Stimulated activated CD4-positive, alpha-beta T cell treated with anti-CD3 and anti-CD28 coated beads, Interleukin-12 subunit alpha, Interleukin-12 subunit beta, amount 100 ng/mL, for 4 hours (primary cell): ENCODE measurements around the gene GIMAP1.
A peak's percentile ranks its signal among the peaks of the same experiment; 100 is the strongest.

Source experiments
- DNase-seq: peaks from one replicate; pipeline ENCODE4 v3.0.0-alpha.2; 2020

The GIMAP1 gene

DNA sequence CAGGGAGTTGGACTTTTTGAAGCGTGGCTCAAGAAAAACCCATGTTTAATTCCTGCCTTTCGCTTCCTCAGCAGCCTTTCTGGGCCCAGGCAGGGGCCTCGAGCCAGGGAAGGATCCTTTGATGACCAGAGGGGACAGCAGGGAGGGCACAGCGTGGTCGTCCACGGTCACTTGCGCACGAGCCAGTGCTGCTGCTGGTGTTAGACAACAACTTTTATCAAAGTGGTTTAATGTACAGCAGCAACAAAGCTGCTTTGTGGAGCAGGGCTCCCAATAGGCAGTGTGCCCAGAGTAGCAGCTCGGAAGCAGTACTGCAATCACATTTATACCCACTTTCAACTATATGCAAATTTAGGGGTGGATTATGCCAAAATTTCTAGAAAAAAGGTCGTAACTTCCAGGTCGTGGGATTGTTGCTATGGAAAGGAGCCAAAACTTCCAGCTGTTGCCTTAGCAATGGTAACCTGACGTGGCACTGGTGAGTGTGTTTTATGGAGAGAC is 6.1 kb downstream of the GIMAP1 start:
- no peak for DNase-seq

GRCh38 chr7:150723467-150723866 is 7.1 kb downstream of the GIMAP1 start:
- DNase-seq, result no peak

DNA sequence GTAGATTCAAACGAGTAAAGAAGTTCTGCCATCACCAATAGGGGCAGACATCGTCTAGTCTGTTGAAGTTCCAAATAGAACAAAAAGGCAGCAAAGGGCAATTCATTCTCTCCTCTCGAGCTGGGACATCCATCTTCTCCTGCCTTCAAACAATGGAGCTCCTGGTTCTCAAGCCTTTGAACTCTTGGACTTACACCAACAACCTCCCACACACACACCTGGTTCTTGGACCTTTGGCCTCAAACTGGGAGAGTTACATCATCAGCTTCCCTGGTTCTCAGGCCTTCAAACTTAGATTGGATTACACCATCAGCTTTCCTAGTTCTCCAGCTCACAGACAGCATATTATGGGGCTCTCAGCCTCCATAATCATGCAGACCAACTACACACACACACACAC is 11.0 kb downstream of the GIMAP1 start:
- no peak for DNase-seq

DNA sequence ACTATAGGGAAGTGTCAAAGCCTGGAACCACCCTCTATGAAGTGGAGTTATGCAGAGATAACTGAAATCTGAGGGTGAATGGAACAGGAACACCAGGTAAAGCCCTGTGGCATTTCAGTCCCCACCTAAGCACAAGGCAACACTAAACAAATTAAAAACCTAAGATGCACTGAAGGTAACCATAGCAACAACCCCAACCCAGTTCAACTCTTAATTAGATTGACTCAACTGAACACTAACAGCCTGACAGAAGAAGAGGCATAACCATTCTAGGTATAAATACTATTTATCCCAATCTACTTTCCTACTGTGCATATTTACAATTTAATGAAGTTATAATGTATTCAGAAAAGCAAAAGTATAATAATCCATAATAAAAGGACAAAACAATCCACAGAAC is 11.6 kb downstream of the GIMAP1 start:
- no peak for DNase-seq

DNA sequence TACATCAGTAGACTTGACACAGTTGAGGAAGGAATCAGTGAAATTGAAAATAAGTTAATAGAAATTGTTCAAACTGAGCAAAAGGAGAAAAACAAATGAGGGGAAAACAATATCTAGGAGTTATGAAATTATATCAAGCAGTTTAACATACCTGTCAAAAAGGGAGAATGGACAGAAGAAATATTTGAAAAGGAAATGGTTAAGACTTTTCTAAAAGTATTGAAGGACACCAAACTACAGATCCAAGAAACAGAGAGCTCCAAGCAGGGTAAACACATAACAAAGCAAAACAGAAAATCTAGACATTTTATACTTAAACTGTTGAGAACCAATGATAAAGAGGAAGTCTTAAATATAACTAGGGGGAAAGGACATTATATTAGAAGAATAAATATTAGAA is 12.2 kb downstream of the GIMAP1 start:
- no peak for DNase-seq

GRCh38 chr7:150731916-150732315 is 15.5 kb downstream of the GIMAP1 start:
- DNase-seq, result no peak

GRCh38 chr7:150732786-150733481 is 16.5 kb downstream of the GIMAP1 start:
- no peak for DNase-seq

DNA sequence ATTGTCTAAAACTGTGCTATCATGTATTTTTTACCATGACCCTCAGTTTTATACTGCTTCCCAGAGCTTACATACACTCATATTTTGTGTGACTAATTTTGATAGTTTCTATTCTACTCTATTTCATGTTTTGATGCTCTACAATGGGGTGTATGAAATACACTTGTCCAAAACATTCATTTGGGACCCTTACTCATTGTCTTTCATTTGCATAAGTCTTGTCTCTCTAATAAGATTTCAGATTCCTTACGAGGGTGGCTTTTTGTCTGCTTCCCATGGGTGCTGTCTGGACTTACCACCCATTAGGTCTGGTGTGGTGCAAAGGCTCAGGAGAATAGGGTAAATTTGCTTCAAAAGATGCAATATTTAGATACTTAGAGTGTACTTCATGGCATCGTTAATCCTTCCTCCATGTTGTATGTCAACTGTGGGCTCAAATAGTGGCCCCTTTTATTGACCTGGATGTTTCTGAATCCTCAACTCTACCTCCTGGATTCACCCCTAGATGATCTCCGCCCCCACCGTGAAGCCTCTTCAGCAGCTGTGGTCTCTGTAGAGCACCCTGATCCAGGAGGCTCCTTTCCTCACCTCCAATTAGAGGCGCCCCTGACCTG is 17.2 kb downstream of the GIMAP1 start:
- no peak for DNase-seq

DNA sequence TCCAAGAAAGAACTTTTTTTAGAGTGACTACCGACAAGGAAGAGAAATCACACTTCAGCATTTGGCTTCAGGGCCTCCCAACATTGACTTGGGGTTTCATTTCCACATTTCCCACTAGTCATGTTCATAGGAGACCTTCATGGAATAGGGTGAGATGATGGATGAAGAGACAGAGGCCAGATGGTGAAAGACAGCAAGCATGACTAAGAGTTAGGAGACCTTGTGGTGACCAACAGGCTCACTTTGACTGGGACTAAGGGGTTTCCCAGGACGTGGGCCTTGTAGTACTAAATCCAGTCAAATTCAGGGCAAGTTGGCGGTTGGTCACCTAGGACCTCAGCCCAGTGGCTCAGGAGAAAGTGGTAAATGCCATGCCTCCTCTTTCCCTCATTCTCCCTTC is 17.8 kb downstream of the GIMAP1 start:
- no peak for DNase-seq

GRCh38 chr7:150735596-150736358 is 19.4 kb downstream of the GIMAP1 start:
- no peak for DNase-seq

GRCh38 chr7:150736864-150737263 is 20.5 kb downstream of the GIMAP1 start:
- DNase-seq, result no peak

GRCh38 chr7:150737265-150738055 is 21.0 kb downstream of the GIMAP1 start, which contains the start of gene GIMAP5:
Gene GIMAP5, plus strand, starts transcription at chr7:150737418. Its CDS starts 3,467 bp downstream, at chr7:150740885.
- peak; percentile 47 for DNase-seq

DNA sequence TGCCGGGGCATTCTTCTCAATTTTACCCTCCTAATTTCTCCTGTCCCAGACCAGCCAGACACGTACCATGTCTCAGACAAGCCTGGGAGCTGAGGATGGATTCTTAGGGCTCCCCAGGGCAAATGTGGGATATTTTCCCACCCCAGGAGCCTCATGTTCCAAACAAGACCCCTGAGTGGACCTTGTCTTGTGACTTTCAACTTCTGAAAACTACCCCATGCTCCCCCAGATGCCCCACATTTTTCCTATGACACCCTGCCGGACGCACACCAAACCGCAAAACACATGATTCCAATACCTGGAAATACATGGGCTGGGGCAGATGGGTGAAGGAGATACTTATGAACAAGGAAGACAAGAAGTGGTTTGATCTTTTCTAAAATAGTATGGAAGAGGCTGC is 21.7 kb downstream of the GIMAP1 start:
- DNase-seq, result no peak

- DNase-seq, result no peak
Measured at GRCh38 chr7:150738591-150739001, 22.2 kb downstream of the GIMAP1 start.

DNA sequence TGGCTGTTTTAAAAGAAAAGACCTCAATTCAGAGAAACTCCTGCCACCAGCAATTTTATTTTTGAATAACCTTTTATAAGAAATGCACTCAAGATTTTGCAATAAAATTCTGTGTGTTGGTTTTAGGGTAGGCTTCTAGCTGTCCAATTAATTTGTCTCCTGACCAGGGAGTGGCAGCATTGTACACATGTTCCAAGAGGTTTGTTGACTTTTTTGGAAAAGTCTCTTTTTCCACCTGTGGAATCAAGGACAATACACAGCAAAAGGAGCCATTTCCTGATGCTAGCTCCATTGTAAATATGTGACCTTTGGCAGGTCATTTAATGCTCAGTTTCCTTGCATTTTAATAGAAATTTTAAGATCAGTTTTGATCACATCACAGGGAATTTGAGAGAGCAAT is 22.6 kb downstream of the GIMAP1 start:
- no peak for DNase-seq

- no peak for DNase-seq
Measured at GRCh38 chr7:150740053-150740452, 23.6 kb downstream of the GIMAP1 start.

GRCh38 chr7:150742286-150742968 is 26.0 kb downstream of the GIMAP1 start:
- DNase-seq, result no peak

DNA sequence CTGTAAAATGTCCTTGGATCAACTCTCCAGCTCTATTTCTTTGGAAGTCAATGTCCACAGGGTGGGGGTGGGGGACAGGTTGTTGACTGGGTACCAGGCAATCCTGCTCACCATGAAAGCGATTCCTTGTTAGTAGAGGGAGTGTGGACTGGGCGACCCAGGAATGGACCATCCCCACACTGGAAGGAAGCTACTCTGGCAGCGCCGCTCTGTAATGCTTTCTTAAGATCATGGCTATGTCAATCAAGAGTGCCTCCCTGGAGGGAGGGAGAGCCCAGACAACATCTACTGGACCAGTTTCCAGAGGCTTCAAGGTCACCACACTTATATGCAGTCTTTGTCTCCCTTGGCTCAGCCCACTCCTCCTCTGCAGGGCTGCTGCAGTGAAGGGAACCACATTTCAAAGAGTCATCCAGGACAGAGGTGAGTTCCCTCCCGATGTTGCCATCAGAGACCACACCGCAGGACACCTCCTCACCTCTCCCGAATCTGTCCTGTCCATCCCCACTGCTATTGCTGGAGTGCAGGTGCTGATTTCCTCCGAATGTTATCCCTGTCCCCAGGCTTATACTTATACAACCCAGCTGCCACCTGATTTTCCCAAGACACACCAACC is 27.7 kb downstream of the GIMAP1 start:
- DNase-seq, result no peak

- DNase-seq, result no peak
Measured at GRCh38 chr7:150745086-150745485, 28.7 kb downstream of the GIMAP1 start.

- DNase-seq, result no peak
Measured at GRCh38 chr7:150745876-150746275, 29.5 kb downstream of the GIMAP1 start.

DNA sequence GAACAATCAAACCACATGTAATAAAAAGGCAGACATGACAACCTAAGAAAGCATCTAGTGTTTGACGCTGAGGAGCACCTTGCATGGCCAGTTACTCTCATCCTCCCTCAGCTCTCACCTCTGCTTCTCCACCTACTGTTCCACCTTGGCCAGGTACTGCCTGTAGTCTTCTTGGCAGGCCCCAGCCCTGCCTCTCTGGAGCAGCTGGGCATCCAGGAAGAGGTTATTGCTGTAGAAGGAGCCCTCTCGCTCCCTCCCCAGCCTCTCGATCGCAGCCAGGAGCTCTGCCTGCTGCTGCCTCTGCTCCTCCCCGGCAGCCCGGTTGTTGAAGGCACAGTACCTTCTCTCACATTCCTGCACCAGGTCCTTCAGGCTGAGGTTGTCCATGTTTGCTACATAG is 30.5 kb downstream of the GIMAP1 start:
- no peak for DNase-seq

- no peak for DNase-seq
Measured at GRCh38 chr7:150748376-150748775, 32.0 kb downstream of the GIMAP1 start.
